K562 (cell line): ENCODE results near the gene DRAXIN. TPM values are rescaled to one million over a fixed set of nuclear protein-coding genes. Genes with fewer than 3 reads are reported as not detected.

Source experiments
- ATAC-seq: fragments of 200-7000 bp; cut with Tn5 transposase; 3 replicates; pipeline ENCODE4 v1.9.1; 2020; ENCODE audit warnings: moderate library complexity
- BruUV-seq: library from RNA; stranded (reverse); fragments of 400-500 nt; replicated peaks from 2 replicates; lab custom pipeline; 2021; lab: Mats Ljungman, UMichigan
- CTCF ChIA-PET: fragments of 300-600 bp; formaldehyde crosslinking; extraction: SDS; loops from one replicate; lab custom pipeline; 2021; ENCODE audit warnings: low intra/inter-chr PET ratio; lab: Yijun Ruan, JAX
- POLR2A ChIA-PET: fragments of 300-600, 350-650 bp; sonication (Branson Sonifier 250); formaldehyde crosslinking; extraction: SDS; loops from one replicate; lab custom pipeline; 2021; ENCODE audit warnings: antibody characterized with exemption, inconsistent platforms; lab: Yijun Ruan, JAX
- DNase-seq, 4 experiments: peaks; one replicate each; pipeline versions ENCODE4 v3.0.0 to v3.0.0-alpha.2; 2011 to 2018; ENCODE audit warnings: low spot score in 3 of 4, mixed read lengths in 3 of 4; ENCODE audit errors: extremely low read depth in 1 of 4
- FAIRE-seq: peaks from 2 replicates; lab custom pipeline; 2011; peaks lifted over from hg19 to GRCh38; lab: Jason Lieb, UNC
- H2AFZ ChIP-seq: 2 replicates; pipeline ENCODE4 v1.6.0; 2011; ENCODE audit warnings: low read depth, low read length, control low read depth, inconsistent platforms
- H3K27ac ChIP-seq: fragments of 200-600 bp; 3 replicates; pipeline ENCODE4 v1.8.0; 2011; ENCODE audit warnings: low read depth, mild to moderate bottlenecking, control low read depth, inconsistent platforms, low read length, moderate library complexity, mixed read lengths; ENCODE audit errors: extremely low read depth
- H3K27me3 ChIP-seq, 2 experiments: fragments of 300-600 bp in 1 of 2; 2 replicates in 1 of 2; 3 replicates in 1 of 2; pipeline versions ENCODE4 v1.6.0 to v1.8.0; 2011; ENCODE audit warnings: inconsistent platforms in 2 of 2, low read length in 2 of 2, mild to moderate bottlenecking in 1 of 2, mixed read lengths in 1 of 2, moderate library complexity in 1 of 2; ENCODE audit not compliant: control insufficient read depth in 2 of 2, insufficient read depth in 2 of 2
- H3K36me3 ChIP-seq: fragments of 300-600 bp; 3 replicates; pipeline ENCODE4 v1.8.0; 2011; ENCODE audit warnings: mild to moderate bottlenecking, low read length, inconsistent platforms; ENCODE audit not compliant: control insufficient read depth, insufficient read depth
- H3K4me1 ChIP-seq, 2 experiments: fragments of 200-600 bp in 1 of 2; replicated peaks in 1 of 2; 2 replicates in 1 of 2; 3 replicates in 1 of 2; pipeline versions ENCODE4 v1.5.1 to v1.8.0; 2011; ENCODE audit warnings: inconsistent platforms in 2 of 2, low read length in 2 of 2, mild to moderate bottlenecking in 1 of 2, mixed read lengths in 1 of 2, moderate library complexity in 1 of 2; ENCODE audit not compliant: control insufficient read depth in 2 of 2, insufficient read depth in 2 of 2
- H3K4me2 ChIP-seq: 2 replicates; pipeline ENCODE4 v1.6.1; 2011; ENCODE audit warnings: low read length, control low read depth, inconsistent platforms, mixed read lengths; ENCODE audit not compliant: insufficient read depth
- H3K4me3 ChIP-seq: fragments of 200-600 bp; sonication (generic), shearing (Covaris generic); 2 replicates; pipeline ENCODE4 v1.5.1; 2016; ENCODE audit warnings: control low read depth, inconsistent platforms
- H3K79me2 ChIP-seq: fragments of 200-600 bp; 3 replicates; pipeline ENCODE4 v1.8.0; 2011; ENCODE audit warnings: low read length, inconsistent platforms; ENCODE audit not compliant: control insufficient read depth, insufficient read depth
- H3K9ac ChIP-seq, 2 experiments: 2 replicates each; pipeline versions ENCODE4 v1.6.0 to v1.6.1; 2011; ENCODE audit warnings: low read depth in 2 of 2, low read length in 2 of 2, control low read depth in 1 of 2, inconsistent platforms in 1 of 2, mild to moderate bottlenecking in 1 of 2, mixed read lengths in 1 of 2; ENCODE audit not compliant: insufficient read depth in 1 of 2
- H3K9me1 ChIP-seq: one replicate; pipeline ENCODE4 v1.6.0; 2011; ENCODE audit warnings: inconsistent platforms, mild to moderate bottlenecking, low read length, moderate library complexity; ENCODE audit not compliant: control insufficient read depth, insufficient read depth
- H3K9me3 ChIP-seq: replicated peaks from 2 replicates; pipeline ENCODE4 v1.5.1; 2011; ENCODE audit warnings: low read depth, low read length, inconsistent platforms; ENCODE audit not compliant: control insufficient read depth, insufficient read depth
- H4K20me1 ChIP-seq: replicated peaks from 2 replicates; pipeline ENCODE4 v1.6.1; 2011; ENCODE audit warnings: low read length, inconsistent platforms, mixed read lengths; ENCODE audit not compliant: control insufficient read depth, insufficient read depth
- BCOR ChIP-seq: fragments of 450-650 bp; IDR thresholded peaks from 2 replicates; pipeline ENCODE4 v1.6.1; 2016
- GABPB2 ChIP-seq: fragments of 250-450 bp; sonication (Bioruptor Pico); conservative IDR thresholded peaks from 2 replicates; pipeline ENCODE4 v1.5.1; 2021; ENCODE audit warnings: mild to moderate bottlenecking
- HDAC3 ChIP-seq: fragments of 450-650 bp; IDR thresholded peaks from 2 replicates; pipeline ENCODE4 v1.6.1; 2018; ENCODE audit warnings: borderline replicate concordance, mild to moderate bottlenecking, moderate library complexity; ENCODE audit not compliant: partially characterized antibody
- POLR3A ChIP-seq: IDR thresholded peaks from 2 replicates; pipeline ENCODE4 v1.6.1; 2011; ENCODE audit warnings: borderline replicate concordance, mild to moderate bottlenecking, moderate library complexity; ENCODE audit not compliant: insufficient read length, insufficient read depth; ENCODE audit errors: extremely low read depth
- PRPF4 ChIP-seq: fragments of 200-400 bp; formaldehyde crosslinking; IDR thresholded peaks from one replicate; pipeline ENCODE4 v1.6.1; 2017; ENCODE audit warnings: low read length, low read depth, mild to moderate bottlenecking; ENCODE audit not compliant: insufficient read depth, poor library complexity, severe bottlenecking
- PYGO2 ChIP-seq: fragments of 450-650 bp; IDR thresholded peaks from 2 replicates; pipeline ENCODE4 v1.6.1; 2016; ENCODE audit warnings: mild to moderate bottlenecking, missing genetic modification characterization, moderate library complexity, missing compliant biosample characterization
- RNF219 ChIP-seq: fragments of 250-450 bp; sonication (Bioruptor Pico); IDR thresholded peaks from 2 replicates; pipeline ENCODE4 v1.5.0; 2022; ENCODE audit warnings: mild to moderate bottlenecking
- USF2 ChIP-seq: sonication (generic); formaldehyde crosslinking; IDR thresholded peaks from 2 replicates; pipeline ENCODE4 v1.5.0; 2020; ENCODE audit warnings: missing genetic modification reagents
- ZNF121 ChIP-seq: sonication (generic); formaldehyde crosslinking; conservative IDR thresholded peaks from 2 replicates; pipeline ENCODE4 v1.8.0; 2022; ENCODE audit warnings: missing genetic modification reagents
- ZNF124 ChIP-seq: sonication (generic); formaldehyde crosslinking; IDR thresholded peaks from 2 replicates; pipeline ENCODE4 v1.8.1; 2022; ENCODE audit warnings: missing genetic modification reagents
- WGBS: fragments of 100-300 bp; shearing (Covaris generic); methylation state at CpG from one replicate; pipeline ENCODE4 v1.1.6; 2016; ENCODE audit warnings: low coverage, mixed read lengths; ENCODE audit not compliant: insufficient coverage; ENCODE audit errors: missing lambda C conversion rate; 5-methylcytosine and 5-hydroxymethylcytosine counted together
- in situ Hi-C: fragments of 300-500 bp; cut with MboI; formaldehyde crosslinking; loops from 4 replicates; pipeline ENCODE4 v1.15.0; 2018; ENCODE audit warnings: inconsistent platforms, mixed read lengths
- intact Hi-C: fragments of 100-400 bp; cut with micrococcal nuclease; formaldehyde crosslinking; loops from 2 replicates; pipeline ENCODE4 v1.14.2; 2022
- polyA plus RNA-seq, 8 experiments: library from polyadenylated mRNA; depleted of rRNA in 4 of 8; stranded (reverse) in 5 of 8; unstranded in 3 of 8; fragments of >200 nt; fragmentation: Nextera tagmentation in 2 of 8; fragmentation: Illumina TruSeq in 1 of 8; extraction: Ambion mirVana in 2 of 8; extraction: Trizol in 1 of 8; gene quantifications; 2 replicates each; pipeline versions ENCODE4 v1.2.1 to v1.2.3, GENCODE V29; 2011 to 2014; ENCODE audit warnings: inconsistent platforms in 1 of 8, missing spikeins in 1 of 8
- total RNA-seq, 7 experiments: library from RNA; depleted of rRNA in 6 of 7; stranded (reverse); fragments of >200 nt in 6 of 7; fragmentation: Illumina TruSeq in 2 of 7; extraction: Trizol in 2 of 7; gene quantifications; 2 replicates each; pipeline versions ENCODE4 v1.2.1 to v1.2.3, GENCODE V29; 2011 to 2021; ENCODE audit warnings: low replicate concordance in 1 of 7

DRAXIN gene
- total and polyA plus RNA-seq, 9 of the 15 experiments (the other 6 are each of a cell fraction or from before 2014, with no cell fraction given) = 0.01 to 0.04 (median 0.01) TPM; not detected in 6

GRCh38 chr1:11757047-11757446, 65.5 kb downstream of the DRAXIN start (continued):
- no peak for TF ChIP-seq POLR3A
- TF ChIP-seq USF2 = no peak
- TF ChIP-seq, all 486 proteins: peak for 16

- WGBS = 50% methylated on average over 4 of the region's 4 CpGs
- peaks cover 3% of the 10 kb centered on the region; the same call in 1 of the 2 replicates for H3K9me3 ChIP-seq
- in situ Hi-C loops = no loop called here
- H3K9me1 ChIP-seq = no peaks in the 10 kb centered on the region
- TF ChIP-seq BCOR = 0 out of 2 replicates have a peak, but pooled peaks have one; percentile 20
- no peak for TF ChIP-seq HDAC3
- peak; percentile 82 for TF ChIP-seq ZNF121
- TF ChIP-seq RNF219 (CRISPR knock-in tag) = no peak
- no peak for TF ChIP-seq ZNF124 (CRISPR knock-in tag)
- TF ChIP-seq GABPB2 (CRISPR knock-in tag) = no peak
- TF ChIP-seq PYGO2 (tag) = no peak
- TF ChIP-seq PRPF4 = no peak
- TF ChIP-seq, all 486 proteins: peak for 2
- intact Hi-C loops = no loop called here
- Histone ChIP-seq H3K27me3 (no peaks in the 10 kb centered on the region), H3K36me3 (no peaks in the 10 kb centered on the region), H3K79me2 (no peaks in the 10 kb centered on the region), H3K4me3 (no peak overlapping the region), H3K9ac (no peak overlapping the region), H3K4me2 (no peak overlapping the region), H3K27ac (no peak overlapping the region), H4K20me1 (no peaks in the 10 kb centered on the region), H2AFZ (no peak overlapping the region), H3K4me1 (peaks cover 8 to 30% of the 10 kb centered on the region in 2 experiments; a peak in 3 of 5 replicates)
- ChIA-PET CTCF (no interaction called here), POLR2A (interaction anchor here (0.6 kb wide), 1 partner anchor 223 kb away, joined by 3 read pairs; no protein-coding TSS in a partner anchor)
- BruUV-seq = no TSS peak
- no peak for FAIRE-seq
- DNase-seq = no peak
- ATAC-seq = no peak
Observed at GRCh38 chr1:11759791-11760190, 68.3 kb downstream of the DRAXIN start.
